GM18502 (cell line): ENCODE results near the gene SLC6A12.

ENCODE experiments used
- ATAC-seq: cut with Tn5 transposase; IDR thresholded peaks from one replicate; pipeline ENCODE4 v1.9.1; 2021; ENCODE audit warnings: mild to moderate bottlenecking; ENCODE audit not compliant: unreplicated experiment, poor library complexity

The SLC6A12 gene

GRCh38 chr12:147242-147641 lies 66.7 kb downstream of the SLC6A12 start:
- no peak for ATAC-seq

- no peak for ATAC-seq
These were observed 68.5 kb downstream of the SLC6A12 start for GRCh38 chr12:145369-145960.

GRCh38 chr12:144650-145284 lies 69.2 kb downstream of the SLC6A12 start:
- ATAC-seq = no peak

- ATAC-seq = no peak
These were observed 69.8 kb downstream of the SLC6A12 start for GRCh38 chr12:143964-144649.

GRCh38 chr12:140162-140561 lies 73.8 kb downstream of the SLC6A12 start:
- ATAC-seq = no peak
